ENCODE results near the gene ATXN7L2. TPM values are rescaled to one million over a fixed set of nuclear protein-coding genes. Genes with fewer than 3 reads are reported as not detected.

ATXN7L2 gene
- total and polyA plus RNA-seq, 2 of the 8 experiments (the other 6 are each of a cell fraction or from before 2014, with no cell fraction given) = 8.1 to 9.3 TPM

- no peaks in the 10 kb centered on the region for H3K79me1 ChIP-seq (ENCODE audit: low read depth, low read length)
- no peaks in the 10 kb centered on the region for H3K79me2 ChIP-seq (ENCODE audit: control insufficient read depth in 1 of 2, insufficient read depth in 2 of 2, low read length in 2 of 2)
- no peak overlapping the region for H3K27ac ChIP-seq (ENCODE audit: low read depth, low read length)
- H2BK12ac ChIP-seq (ENCODE audit: low read depth, low read length) = no peak overlapping the region
- no peak overlapping the region for H2AFZ ChIP-seq (ENCODE audit: low read length)
- no peaks in the 10 kb centered on the region for H4K20me1 ChIP-seq (replicated peaks in 1 of 2; ENCODE audit: control insufficient read depth in 1 of 2, insufficient read depth in 2 of 2, low read length in 2 of 2)
- no peak overlapping the region for H4K5ac ChIP-seq (ENCODE audit: insufficient read length, low read depth, low read length)
- WGBS, 2 experiments (ENCODE audit: extremely low coverage in 1 of 2, insufficient coverage in 1 of 2, insufficient read length in 1 of 2, insufficient replicate concordance in 2 of 2, low coverage in 1 of 2, low lambda C conversion rate in 2 of 2, missing lambda C conversion rate in 1 of 2) = 95% methylated on average over 7 of the region's 7 CpGs; no CpG with 5 or more reads in 1 of the 2 experiments
- no peak overlapping the region for H3K4ac ChIP-seq (replicated peaks; ENCODE audit: insufficient read length, low read depth, low read length)
- H2BK5ac ChIP-seq (ENCODE audit: low read depth, low read length) = no peak overlapping the region
- no peak overlapping the region for H2AK5ac ChIP-seq (ENCODE audit: low read depth, low read length)
- ChIA-PET POLR2A (ENCODE audit: partially characterized antibody) (interaction anchor here (1.7 kb wide), 1 partner anchor 61 kb away, joined by 3 read pairs; no protein-coding TSS in a partner anchor), CTCF (ENCODE audit: partially characterized antibody) (interaction anchor here (0.8 to 26.3 kb wide), 4 partner anchors 9 to 196 kb away, joined by 3 to 1755 read pairs (median 19); partner anchors contain the start of genes AMIGO1, ATXN7L2 and CYB561D1)
- H2BK120ac ChIP-seq (replicated peaks; ENCODE audit: low read depth, low read length) = no peak overlapping the region
- H3K27me3 ChIP-seq (replicated peaks in 1 of 4; ENCODE audit: control insufficient read depth in 3 of 4, extremely low read depth in 1 of 4, insufficient read depth in 3 of 4, low read length in 3 of 4) = 0 out of 7 replicates have a peak, but pooled peaks cover 0 to 2% (median 0%) of the 10 kb centered on the region in 4 experiments
- H3K23me2 ChIP-seq (ENCODE audit: low read depth, low read length) = no peaks in the 10 kb centered on the region
- FAIRE-seq = no peak
- H4K8ac ChIP-seq (ENCODE audit: extremely low read depth, insufficient read depth, low read length) = no peak overlapping the region
- no peak overlapping the region for H2BK15ac ChIP-seq (ENCODE audit: low read length)
- no peak overlapping the region for H3K23ac ChIP-seq (ENCODE audit: insufficient read length)
- no peak overlapping the region for H3K9ac ChIP-seq (replicated peaks in 1 of 4; ENCODE audit: extremely low read depth in 1 of 4, low read depth in 3 of 4, low read length in 3 of 4)
- no peaks in the 10 kb centered on the region for H3K4me1 ChIP-seq (replicated peaks in 1 of 4; ENCODE audit: control insufficient read depth in 3 of 4, insufficient read depth in 4 of 4, low read length in 3 of 4)
- H3K14ac ChIP-seq (ENCODE audit: insufficient read length) = no peak overlapping the region
- no peak overlapping the region for H3K18ac ChIP-seq (ENCODE audit: extremely low read depth, low read length)
- no peak for DNase-seq (ENCODE audit: low read depth in 1 of 2, low spot score in 2 of 2)
- no peak overlapping the region for H4K91ac ChIP-seq (replicated peaks; ENCODE audit: insufficient read length, low read length)
- H3K4me2 ChIP-seq (ENCODE audit: insufficient read depth in 1 of 2, low read depth in 2 of 2, low read length in 2 of 2) = no peak overlapping the region
- H3K36me3 ChIP-seq (ENCODE audit: control insufficient read depth in 2 of 4, insufficient read depth in 4 of 4, low read length in 3 of 4) = no peaks in the 10 kb centered on the region
- H3K9me3 ChIP-seq (ENCODE audit: insufficient read depth in 2 of 2, low read depth in 1 of 2, low read length in 1 of 2) = no peaks in the 10 kb centered on the region
- no peak overlapping the region for H2BK20ac ChIP-seq (ENCODE audit: low read length)
- no peak overlapping the region for H3K56ac ChIP-seq (replicated peaks; ENCODE audit: insufficient read length, low read depth, low read length)
- H3K4me3 ChIP-seq (ENCODE audit: extremely low read depth in 1 of 4, insufficient read depth in 2 of 4, low read depth in 3 of 4, low read length in 4 of 4) = no peak overlapping the region
- TF ChIP-seq HDAC6 (IDR thresholded peaks at IDR 0.05; ENCODE audit: low read depth, low read length) (no peak), JUN (IDR thresholded peaks at IDR 0.05; ENCODE audit: low read depth, low read length) (no peak), RNF2 (IDR thresholded peaks at IDR 0.05; ENCODE audit: borderline replicate concordance, low read depth, low read length, missing control alignments, poor library complexity, severe bottlenecking) (no peak), E2F6 (IDR thresholded peaks at IDR 0.05) (no peak), BRCA1 (IDR thresholded peaks at IDR 0.05; ENCODE audit: low read depth, low read length) (no peak), TEAD4 (IDR thresholded peaks at IDR 0.05; ENCODE audit: low read depth, low read length) (no peak), POLR2AphosphoS5 (IDR thresholded peaks at IDR 0.05; ENCODE audit: low read depth, low read length) (no peak), CHD1 (IDR thresholded peaks at IDR 0.05; ENCODE audit: low read depth, low read length) (no peak), GTF2F1 (IDR thresholded peaks at IDR 0.05; ENCODE audit: borderline replicate concordance, low read depth, low read length) (no peak)
Measured at GRCh38 chr1:109522026-109522425, 38.3 kb downstream of the ATXN7L2 start.
